AG20443 (cell line): ENCODE results near the gene TEK.

ENCODE experiments used
- DNase-seq: peaks from one replicate; pipeline ENCODE4 v3.0.0; 2012; ENCODE audit warnings: low spot score, mixed read lengths

TEK gene

DNA sequence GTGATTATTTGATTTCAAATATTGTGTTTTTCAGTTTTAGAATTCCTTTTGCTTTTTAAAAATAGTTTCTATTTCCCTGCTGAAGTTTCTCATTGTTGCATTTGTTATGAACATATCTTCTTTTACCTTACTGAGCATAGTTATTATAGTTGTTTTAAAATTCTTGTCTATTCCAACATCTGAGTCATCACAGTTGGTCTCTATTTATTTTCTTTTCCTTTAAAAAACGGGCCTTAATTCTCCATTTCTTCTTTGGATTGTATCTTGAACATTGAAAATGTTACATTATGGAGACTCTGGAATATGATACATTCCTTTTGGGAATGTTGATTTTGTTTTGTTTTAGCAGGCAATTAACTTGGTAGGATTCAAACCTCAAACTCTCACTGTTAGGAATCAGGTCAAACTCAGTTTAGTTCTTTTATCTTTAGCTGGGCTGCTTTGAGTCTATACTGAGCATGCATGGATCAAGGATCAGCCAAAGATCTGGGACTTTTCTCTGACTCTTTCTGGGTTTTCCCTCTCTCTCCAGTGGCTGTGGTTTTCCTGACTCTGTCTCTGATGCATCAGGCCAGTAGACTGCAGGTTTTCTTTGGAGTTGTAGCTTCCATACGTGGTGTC, 70.3 kb downstream of the TEK start:
- DNase-seq, result no peak

- no peak for DNase-seq
Measured at GRCh38 chr9:27181381-27181780, 72.4 kb downstream of the TEK start.

GRCh38 chr9:27182421-27182820, 73.4 kb downstream of the TEK start:
- no peak for DNase-seq

DNA sequence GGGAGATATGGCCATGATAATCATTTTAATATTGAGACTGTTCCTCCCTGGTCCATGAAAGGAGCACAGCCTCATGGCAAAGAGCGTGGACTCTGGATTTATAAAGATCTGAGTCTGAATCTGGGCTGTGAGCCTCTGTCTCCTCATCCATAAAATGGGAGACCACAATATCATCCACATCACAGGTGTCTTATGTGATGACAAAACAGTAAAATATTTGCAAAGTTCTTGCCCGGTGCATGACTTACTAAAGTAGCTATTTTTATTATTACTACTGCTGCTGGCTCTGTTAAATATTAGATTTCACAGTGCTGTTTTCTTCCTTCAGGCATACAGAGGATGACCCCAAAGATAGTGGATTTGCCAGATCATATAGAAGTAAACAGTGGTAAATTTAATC, 74.1 kb downstream of the TEK start:
- DNase-seq, result no peak

DNA sequence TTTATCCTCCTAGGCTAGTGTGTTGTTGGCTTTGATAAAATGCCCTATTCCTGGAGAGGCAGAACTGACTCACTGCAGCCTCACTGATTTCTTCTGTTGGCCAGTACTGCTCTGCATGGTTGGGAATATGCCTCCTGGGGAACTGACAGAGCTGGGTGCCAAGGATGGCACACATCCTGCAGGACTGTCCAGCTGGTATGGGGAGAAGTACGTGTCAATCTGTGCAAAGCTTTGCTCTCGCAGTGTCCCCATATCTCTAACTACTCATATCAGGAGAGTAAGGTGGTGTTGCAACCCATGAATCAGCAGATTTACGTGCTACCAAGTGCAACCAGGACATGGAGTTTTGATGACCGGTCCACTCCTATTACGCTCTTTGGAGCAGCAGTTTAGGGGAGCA, 74.7 kb downstream of the TEK start:
- DNase-seq, result no peak

DNA sequence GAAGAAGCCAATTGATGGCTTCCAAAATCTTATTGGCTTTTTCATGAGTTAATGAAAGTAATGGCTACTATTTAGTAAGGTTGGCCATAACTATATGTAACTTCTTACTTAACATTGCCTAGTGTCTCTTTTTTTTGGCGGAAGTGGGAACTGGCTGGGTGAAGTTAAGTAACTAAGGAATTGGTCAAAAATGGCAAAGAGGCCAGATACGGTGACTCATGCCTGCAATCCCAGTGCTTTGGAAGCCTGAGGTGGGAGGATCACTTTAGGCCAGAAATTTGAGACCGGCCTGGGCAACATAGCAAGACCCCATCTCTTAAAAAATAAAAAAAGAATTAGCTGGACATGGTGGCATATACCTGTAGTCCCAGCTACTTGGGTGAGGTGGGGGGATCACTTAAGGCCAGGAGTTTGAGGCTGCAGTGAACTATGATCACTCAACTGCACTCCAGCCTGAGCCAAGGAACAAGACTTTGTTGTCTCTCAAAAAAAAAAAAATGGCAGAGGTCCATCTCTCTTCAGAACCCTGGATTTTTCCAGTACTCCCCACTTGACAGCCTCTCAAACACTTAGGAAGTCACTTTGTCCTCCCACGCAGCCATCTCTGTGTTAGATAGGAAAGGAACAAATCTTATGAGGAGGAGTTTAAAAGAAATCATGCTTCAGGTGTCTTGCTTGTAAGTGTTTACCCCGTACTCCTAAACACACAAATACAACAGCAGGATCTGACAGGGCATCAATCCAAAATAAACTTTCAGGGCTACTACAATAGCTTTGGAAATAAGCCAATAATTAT, 75.7 kb downstream of the TEK start:
- DNase-seq, result no peak

GRCh38 chr9:27188426-27188825, 79.4 kb downstream of the TEK start:
- DNase-seq, result no peak

- no peak for DNase-seq
Measured at GRCh38 chr9:27189426-27189825, 80.4 kb downstream of the TEK start.

DNA sequence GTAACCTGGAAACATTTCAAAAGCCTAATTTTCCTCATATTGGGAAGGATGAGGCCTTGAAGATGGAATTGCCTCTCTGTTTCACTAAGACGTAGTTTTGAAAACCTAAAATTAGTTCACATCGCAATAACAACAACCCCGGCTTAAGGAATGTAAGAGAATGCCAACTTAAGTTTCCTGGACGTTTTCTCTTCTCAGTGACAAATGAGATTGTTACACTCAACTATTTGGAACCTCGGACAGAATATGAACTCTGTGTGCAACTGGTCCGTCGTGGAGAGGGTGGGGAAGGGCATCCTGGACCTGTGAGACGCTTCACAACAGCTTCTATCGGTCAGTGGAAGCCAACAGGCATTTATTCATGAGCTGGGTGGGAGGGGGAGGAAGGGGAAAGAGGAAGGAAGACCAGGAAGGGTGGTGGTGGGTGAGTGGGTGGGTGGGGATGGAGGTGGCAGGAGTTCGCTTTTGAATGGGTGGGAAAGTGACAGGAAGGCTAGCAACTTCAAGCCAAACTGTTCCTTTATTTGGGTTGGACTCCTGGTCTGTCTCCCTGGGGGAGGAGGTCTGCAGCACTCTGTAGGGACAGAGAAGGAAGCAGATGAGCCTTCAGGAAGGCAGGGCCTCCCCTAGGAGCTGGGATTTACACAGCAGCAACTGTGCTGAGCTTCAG, 83.4 kb downstream of the TEK start:
- peak; percentile 29 for DNase-seq

GRCh38 chr9:27193886-27194285, 84.9 kb downstream of the TEK start:
- DNase-seq, result no peak

GRCh38 chr9:27194401-27195091, 85.5 kb downstream of the TEK start:
- DNase-seq, result peak; percentile 79

DNA sequence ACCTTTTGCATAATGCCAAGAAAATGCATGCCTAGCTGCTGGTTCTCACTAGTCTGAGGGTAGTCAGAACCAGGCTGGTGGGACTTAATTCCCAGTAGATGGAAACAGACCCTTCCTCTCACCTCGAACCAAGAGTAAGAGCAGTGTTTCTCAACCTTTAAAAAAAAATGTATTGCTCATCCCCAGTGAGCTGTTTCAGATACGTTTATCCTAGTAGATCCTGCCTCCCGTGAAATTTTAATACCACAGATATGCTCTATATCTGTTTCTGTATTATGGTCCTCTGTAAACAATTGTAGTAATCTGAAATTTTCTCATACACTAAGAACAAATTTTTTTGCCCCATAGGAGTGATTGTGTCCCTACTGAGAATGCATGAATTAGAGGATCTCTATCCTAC, 86.2 kb downstream of the TEK start:
- no peak for DNase-seq

DNA sequence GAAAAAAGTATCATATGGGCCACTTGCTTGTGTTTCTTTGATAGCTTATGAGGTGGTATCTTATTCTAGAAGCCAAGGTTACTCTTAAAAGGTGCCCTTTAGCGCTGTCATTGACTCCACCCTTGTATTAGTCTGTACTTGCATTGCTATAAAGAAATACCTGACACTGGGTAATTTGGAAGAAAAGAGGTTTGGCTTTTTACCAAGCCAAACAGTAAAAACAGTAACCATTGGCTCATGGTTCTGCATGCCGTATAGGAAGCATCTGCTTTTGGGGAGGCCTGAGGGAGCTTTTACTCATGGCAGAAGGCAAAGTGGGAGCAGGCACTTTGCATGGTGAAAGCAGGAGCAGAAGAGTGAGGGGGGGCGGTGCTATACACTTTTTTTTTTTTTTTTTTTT, 87.4 kb downstream of the TEK start:
- DNase-seq, result no peak

GRCh38 chr9:27198190-27198589, 89.2 kb downstream of the TEK start:
- no peak for DNase-seq

DNA sequence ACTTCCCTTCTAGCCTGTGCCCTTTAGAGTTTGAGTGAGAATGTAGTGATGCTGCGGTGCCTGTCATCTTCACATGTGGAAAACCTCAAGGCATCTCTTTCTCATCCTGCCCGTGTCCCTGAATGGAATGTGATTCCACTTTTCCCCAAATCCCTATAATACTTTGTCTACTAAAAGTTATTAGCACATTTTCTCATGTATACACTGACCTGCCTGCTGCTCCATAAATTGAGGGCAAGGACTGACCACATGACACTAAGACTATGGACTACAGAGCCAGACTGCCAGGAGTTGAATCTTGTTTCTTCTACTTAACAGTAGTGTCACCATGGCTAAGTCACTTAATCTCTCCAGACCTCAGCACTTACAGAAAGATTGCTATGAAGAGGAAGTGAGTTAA, 93.0 kb downstream of the TEK start:
- no peak for DNase-seq

DNA sequence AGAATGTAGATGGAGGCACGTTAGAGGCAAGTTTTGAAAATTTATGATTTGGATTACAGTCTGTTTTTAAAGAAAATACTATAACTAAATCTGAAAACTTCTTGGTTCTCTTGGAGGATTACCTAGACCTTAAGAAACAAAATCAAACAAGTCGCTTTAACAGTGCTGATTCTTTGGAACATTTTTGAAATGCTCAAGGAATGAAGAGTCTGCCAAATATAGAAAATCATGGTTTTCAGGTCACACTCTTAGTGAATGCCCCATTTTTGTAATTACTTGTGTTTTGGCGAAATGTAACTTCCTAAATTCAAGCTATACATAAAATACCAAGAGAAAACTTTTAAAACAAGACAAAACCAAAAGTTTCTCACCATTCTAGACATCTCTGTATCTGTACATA, 94.8 kb downstream of the TEK start:
- DNase-seq, result no peak

GRCh38 chr9:27204578-27204977, 95.6 kb downstream of the TEK start:
- no peak for DNase-seq

GRCh38 chr9:27205198-27205597, 96.2 kb downstream of the TEK start:
- no peak for DNase-seq

DNA sequence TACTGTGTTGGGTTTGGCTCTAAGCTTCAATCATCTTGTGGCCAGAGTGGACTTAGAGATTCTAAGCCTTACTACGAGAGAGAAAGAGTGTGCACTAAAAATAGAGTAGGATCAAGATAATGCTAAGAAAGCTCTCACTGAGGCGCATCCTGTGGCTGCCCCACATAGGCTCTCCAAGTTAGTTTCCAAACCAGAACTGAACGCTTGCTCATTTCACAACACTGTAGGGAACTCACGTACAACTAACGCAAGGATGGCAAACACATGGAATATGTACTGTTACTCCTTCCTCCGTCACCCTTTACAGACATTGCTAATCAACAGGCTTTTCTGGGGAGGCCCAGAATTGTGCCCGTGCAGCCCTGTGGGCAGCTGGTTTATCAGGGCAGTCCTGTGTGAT, 97.0 kb downstream of the TEK start:
- no peak for DNase-seq

- DNase-seq, result no peak
Measured at GRCh38 chr9:27209034-27209433, 100.0 kb downstream of the TEK start.

- DNase-seq, result no peak
Measured at GRCh38 chr9:27210588-27210987, 101.6 kb downstream of the TEK start.

DNA sequence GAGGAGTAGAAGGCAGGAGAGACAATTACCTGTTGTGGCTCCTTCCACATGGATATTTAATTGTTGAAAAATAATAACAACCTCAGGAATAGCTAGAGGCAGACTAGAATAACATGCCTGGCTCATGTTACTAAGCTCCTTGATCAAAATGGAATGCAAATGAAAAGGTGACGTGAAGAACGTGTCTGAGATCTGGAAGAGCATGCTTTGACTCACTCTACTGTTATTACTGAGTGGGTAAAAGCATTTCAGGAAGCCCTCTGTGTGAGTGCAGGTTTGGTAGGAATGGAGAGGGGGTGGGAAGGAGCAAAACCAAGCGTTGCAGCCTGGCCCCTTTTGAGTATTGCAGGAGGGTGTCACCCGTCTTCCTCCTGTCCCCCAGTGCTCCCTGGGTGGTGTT, 103.2 kb downstream of the TEK start:
- no peak for DNase-seq

DNA sequence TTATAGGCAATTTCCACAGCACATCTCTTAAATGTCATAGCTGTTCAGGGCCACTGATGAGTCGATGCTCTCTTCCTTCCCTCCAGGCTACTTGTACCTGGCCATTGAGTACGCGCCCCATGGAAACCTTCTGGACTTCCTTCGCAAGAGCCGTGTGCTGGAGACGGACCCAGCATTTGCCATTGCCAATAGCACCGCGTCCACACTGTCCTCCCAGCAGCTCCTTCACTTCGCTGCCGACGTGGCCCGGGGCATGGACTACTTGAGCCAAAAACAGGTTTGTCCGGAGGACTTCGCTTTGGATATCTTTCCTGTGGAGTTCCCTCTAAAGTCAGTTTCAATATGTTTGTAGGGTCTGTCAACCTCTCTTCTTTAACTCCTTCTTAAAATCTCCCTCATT, 103.6 kb downstream of the TEK start:
- no peak for DNase-seq
